Measurements from ENCODE around the gene NOX3.

GRCh38 chr6:155492061-155492735 is 36.6 kb upstream of the NOX3 start:
- TF ChIP-seq REST (IDR thresholded peaks at IDR 0.05; ENCODE audit: borderline replicate concordance) (no peak), REST (CRISPR knock-in tag; IDR thresholded peaks at IDR 0.05; ENCODE audit: low read depth) (no peak), CTCF (IDR thresholded peaks at IDR 0.05 in 2 of 3, conservative IDR thresholded peaks at IDR 0.05 in 1 of 3; ENCODE audit: insufficient read depth in 2 of 3, low read depth in 1 of 3, low read length in 3 of 3) (no peak), POLR2A (conservative IDR thresholded peaks at IDR 0.05) (no peak), ZNF589 (CRISPR knock-in tag; IDR thresholded peaks at IDR 0.05; ENCODE audit: low read depth) (no peak), MYNN (IDR thresholded peaks at IDR 0.05) (no peak), MYNN (CRISPR knock-in tag; IDR thresholded peaks at IDR 0.05) (no peak), SMAD1 (IDR thresholded peaks at IDR 0.05; ENCODE audit: low read depth, low read length, partially characterized antibody) (no peak), MIER1 (IDR thresholded peaks at IDR 0.05; ENCODE audit: low read depth) (no peak)

Data from K562 (cell line).